Activated T-helper 1 cell treated with anti-CD3 and anti-CD28 coated beads, Interleukin-12 subunit alpha, Interleukin-12 subunit beta, Interleukin-2, Interleukin-4 antibody, amounts not matched to agents 30 ng/mL and 10 ng/mL and 1 ng/mL, durations not matched to agents 14 hours and 24 hours and 36 hours (primary cell): ENCODE data around the gene NUBPL. TPM values are rescaled to one million over a fixed set of nuclear protein-coding genes. Genes with fewer than 3 reads are reported as not detected.

Experiments
- total RNA-seq: library from RNA; stranded (reverse); gene quantifications from 2 replicates; pipeline ENCODE4 v1.2.3, GENCODE V29; 2022

The NUBPL gene
- total RNA-seq, 1 donor from 2014 or later = 12.0 TPM

Other genes with a start within 250 kb of the NUBPL start
- gene HEATR5A, start 140.9 kb upstream of the NUBPL start, total RNA-seq = 26.4 and 31.0 TPM in 2 replicates
- 29.0 and 30.6 TPM in 2 replicates for gene DTD2, start 103.9 kb upstream of the NUBPL start, total RNA-seq
- not detected in 2 replicates for gene GPR33, start 73.4 kb upstream of the NUBPL start, total RNA-seq